GM23248 (cell line): ENCODE results near the gene CYP11A1. TPM values are rescaled to one million over a fixed set of nuclear protein-coding genes. Genes with fewer than 3 reads are reported as not detected.
A peak's percentile ranks its signal among the peaks of the same experiment; 100 is the strongest.

Experiments used
- DNase-seq: peaks from one replicate; pipeline ENCODE4 v3.0.0-alpha.2; 2015
- H2AFZ ChIP-seq: fragments of 200-600 bp; sonication (generic); 2 replicates; pipeline ENCODE4 v1.6.1; 2016; ENCODE audit warnings: antibody characterized with exemption
- H3F3A ChIP-seq: fragments of 200-600 bp; sonication (generic); 2 replicates; pipeline ENCODE4 v1.6.1; 2016; ENCODE audit warnings: mild to moderate bottlenecking, antibody characterized with exemption, mixed run types; ENCODE audit not compliant: insufficient read depth
- H3K27ac ChIP-seq: fragments of 200-600 bp; sonication (generic); 2 replicates; pipeline ENCODE4 v1.5.1; 2016; ENCODE audit warnings: mild to moderate bottlenecking
- H3K27me3 ChIP-seq: fragments of 200-600 bp; sonication (generic); replicated peaks from 2 replicates; pipeline ENCODE4 v1.6.1; 2016; ENCODE audit warnings: mild to moderate bottlenecking; ENCODE audit not compliant: insufficient read depth
- H3K36me3 ChIP-seq: fragments of 200-600 bp; sonication (generic); 2 replicates; pipeline ENCODE4 v1.6.1; 2016; ENCODE audit warnings: low read depth, mild to moderate bottlenecking
- H3K4me1 ChIP-seq: fragments of 200-600 bp; sonication (generic); 2 replicates; pipeline ENCODE4 v1.6.1; 2016; ENCODE audit warnings: mild to moderate bottlenecking; ENCODE audit not compliant: insufficient read depth
- H3K4me2 ChIP-seq: fragments of 200-600 bp; sonication (generic); one replicate; pipeline ENCODE4 v1.6.1; 2016; ENCODE audit warnings: mild to moderate bottlenecking; ENCODE audit not compliant: unreplicated experiment
- H3K4me3 ChIP-seq: fragments of 200-600 bp; sonication (generic); 2 replicates; pipeline ENCODE4 v1.5.1; 2016; ENCODE audit warnings: mild to moderate bottlenecking
- H3K79me2 ChIP-seq: fragments of 200-600 bp; sonication (generic); 2 replicates; pipeline ENCODE4 v1.6.1; 2016; ENCODE audit warnings: mild to moderate bottlenecking; ENCODE audit not compliant: insufficient read depth
- H3K9ac ChIP-seq: fragments of 200-600 bp; sonication (generic); 2 replicates; pipeline ENCODE4 v1.6.1; 2016; ENCODE audit warnings: mild to moderate bottlenecking
- H3K9me2 ChIP-seq: fragments of 200-600 bp; sonication (generic); 2 replicates; pipeline ENCODE4 v1.6.1; 2016; ENCODE audit warnings: mixed run types, mild to moderate bottlenecking, moderate library complexity; ENCODE audit not compliant: insufficient read depth
- H3K9me3 ChIP-seq: fragments of 200-600 bp; sonication (generic); one replicate; pipeline ENCODE4 v1.6.1; 2017; ENCODE audit warnings: low read depth
- H4K20me1 ChIP-seq: fragments of 200-600 bp; sonication (generic); 2 replicates; pipeline ENCODE4 v1.6.0; 2016; ENCODE audit not compliant: insufficient read depth
- EZH2 ChIP-seq: fragments of 200-600 bp; sonication (generic); IDR thresholded peaks from 2 replicates; pipeline ENCODE4 v1.6.1; 2018; ENCODE audit warnings: antibody characterized with exemption, mild to moderate bottlenecking; ENCODE audit not compliant: insufficient read depth, poor library complexity, severe bottlenecking
- EZH2phosphoT487 ChIP-seq: fragments of 200-600 bp; sonication (generic); IDR thresholded peaks from 2 replicates; pipeline ENCODE4 v1.6.1; 2018; ENCODE audit warnings: antibody characterized with exemption, moderate library complexity, mild to moderate bottlenecking, low read depth; ENCODE audit not compliant: insufficient read depth
- WGBS, 2 experiments: methylation state at CpG; one replicate each; pipeline ENCODE4 v1.1.6; 2015 to 2017; ENCODE audit warnings: low lambda C conversion rate in 2 of 2, low coverage in 1 of 2; ENCODE audit errors: missing lambda C conversion rate in 2 of 2; 5-methylcytosine and 5-hydroxymethylcytosine counted together
- in situ Hi-C: fragments of 300-500 bp; cut with MboI; formaldehyde crosslinking; loops from 2 replicates; pipeline ENCODE4 v1.15.0; 2020
- polyA plus RNA-seq: library from polyadenylated mRNA; unstranded; fragments of >200 nt; fragmentation: Nextera tagmentation; extraction: Ambion mirVana; gene quantifications from 2 replicates; pipeline ENCODE4 v1.2.1, GENCODE V29; 2016
- total RNA-seq: library from RNA; depleted of rRNA; stranded (reverse); fragments of >200 nt; shearing (Covaris generic); gene quantifications from 2 replicates; pipeline ENCODE4 v1.2.3, GENCODE V29; 2014

The CYP11A1 gene
- total and polyA plus RNA-seq, 2 experiments from 2014 or later = 0.32 to 1.2 TPM

DNA sequence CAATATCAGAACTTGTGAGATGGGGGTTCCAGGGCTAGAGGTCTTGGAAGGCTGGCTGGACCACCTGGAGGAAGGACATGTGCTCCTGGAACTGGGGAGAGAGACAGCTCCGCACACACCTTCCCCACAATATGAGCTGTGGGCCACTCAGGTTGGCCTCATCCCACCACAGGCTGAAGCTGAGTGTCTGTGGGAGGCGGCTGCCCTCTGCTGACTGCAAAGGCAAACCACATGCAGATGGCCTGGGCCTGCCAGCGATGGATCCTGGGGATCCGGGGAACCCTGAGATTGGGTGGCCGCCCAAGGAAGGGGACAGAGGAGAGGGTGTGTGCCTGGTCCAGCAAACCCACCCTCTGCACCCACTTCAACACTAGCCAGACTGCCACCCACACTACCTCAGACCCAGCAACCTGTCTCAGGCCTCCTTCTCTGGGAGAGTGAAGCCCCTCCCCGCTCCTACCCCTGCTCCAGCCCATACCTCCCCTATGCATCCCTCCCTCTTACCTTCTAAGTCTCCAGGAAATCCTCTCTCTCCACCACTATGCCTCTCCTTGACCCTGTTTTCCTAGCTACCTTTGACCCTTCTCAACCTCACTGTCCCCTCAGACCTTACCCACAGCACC lies 44.8 kb downstream of the CYP11A1 start:
- Histone ChIP-seq H3K27ac (no peak overlapping the region), H3K79me2 (no peaks in the 10 kb centered on the region), H3K9me2 (no peaks in the 10 kb centered on the region), H3K4me1 (peaks cover 20% of the 10 kb centered on the region), H4K20me1 (no peaks in the 10 kb centered on the region), H3K4me3 (no peak overlapping the region), H3K9me3 (no peaks in the 10 kb centered on the region), H3K36me3 (no peaks in the 10 kb centered on the region), H3K9ac (no peak overlapping the region), H3F3A (no peaks in the 10 kb centered on the region), H3K4me2 (no peak overlapping the region), H2AFZ (no peak overlapping the region), H3K27me3 (no peaks in the 10 kb centered on the region; the same call in 1 of the 2 replicates)
- 17 to 19% methylated on average over 6 of the region's 6 CpGs for WGBS, 2 experiments
- no peak for TF ChIP-seq EZH2
- TF ChIP-seq EZH2phosphoT487 = no peak
- in situ Hi-C loops = no loop called here
- peak; percentile 82 for DNase-seq

DNA sequence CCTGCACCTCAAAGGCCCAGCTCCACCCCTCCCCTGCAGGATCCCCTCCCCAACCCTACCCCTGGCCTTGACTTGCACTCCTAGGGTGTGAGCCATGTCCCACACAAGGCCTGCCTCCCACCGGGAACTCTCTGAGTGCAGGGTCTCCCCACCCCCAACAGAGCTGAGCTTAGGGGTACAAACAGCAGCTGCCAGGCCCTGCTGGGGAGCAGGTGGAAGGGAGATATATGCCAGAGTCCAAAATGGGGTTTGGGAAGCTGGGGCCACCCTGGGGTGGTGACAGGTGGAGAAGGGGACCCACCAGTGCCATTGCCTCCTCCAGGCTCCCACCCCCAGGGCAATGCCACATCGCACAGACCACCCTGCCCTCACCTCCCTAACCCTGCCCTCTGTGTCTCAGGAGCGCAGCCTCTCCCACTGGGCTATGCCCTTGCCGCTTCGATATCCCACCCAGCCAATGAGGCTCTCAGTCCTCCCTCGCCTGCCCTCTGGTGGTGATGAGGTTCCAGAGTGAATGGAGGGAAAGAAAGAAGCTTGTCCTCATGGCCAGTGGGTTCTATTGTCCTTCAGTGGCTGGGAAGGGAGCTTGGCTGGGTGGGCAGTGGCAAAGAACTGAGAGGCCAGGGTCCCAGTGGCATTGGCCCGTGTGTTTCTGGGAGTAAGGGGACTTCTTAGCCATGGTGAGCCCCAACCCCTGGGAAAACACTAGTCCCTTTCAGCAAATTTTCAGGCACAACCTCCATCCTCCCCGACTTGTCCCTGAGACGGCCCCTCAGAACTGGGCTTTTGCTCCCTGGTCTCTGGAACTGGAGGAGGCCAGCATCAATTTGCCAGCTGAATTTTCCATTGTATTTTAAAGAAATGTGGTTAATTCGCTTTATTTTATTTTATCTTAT lies 46.8 kb downstream of the CYP11A1 start:
- Histone ChIP-seq H3K27me3 (no peaks in the 10 kb centered on the region), H2AFZ (no peak overlapping the region), H3K9me3 (no peaks in the 10 kb centered on the region), H3F3A (peaks cover 11% of the 10 kb centered on the region; the same call in 1 of the 2 replicates), H3K4me2 (no peak overlapping the region), H3K36me3 (no peaks in the 10 kb centered on the region), H3K9ac (no peak overlapping the region), H3K4me3 (no peak overlapping the region), H3K4me1 (peaks cover 28% of the 10 kb centered on the region), H3K9me2 (no peaks in the 10 kb centered on the region), H3K79me2 (no peaks in the 10 kb centered on the region), H4K20me1 (no peaks in the 10 kb centered on the region), H3K27ac (no peak overlapping the region)
- DNase-seq = peak; percentile 76
- WGBS, 2 experiments = 61 to 74% methylated on average over 10 of the region's 10 CpGs
- TF ChIP-seq EZH2 (no peak), EZH2phosphoT487 (no peak)
- in situ Hi-C loops = no loop called here

DNA sequence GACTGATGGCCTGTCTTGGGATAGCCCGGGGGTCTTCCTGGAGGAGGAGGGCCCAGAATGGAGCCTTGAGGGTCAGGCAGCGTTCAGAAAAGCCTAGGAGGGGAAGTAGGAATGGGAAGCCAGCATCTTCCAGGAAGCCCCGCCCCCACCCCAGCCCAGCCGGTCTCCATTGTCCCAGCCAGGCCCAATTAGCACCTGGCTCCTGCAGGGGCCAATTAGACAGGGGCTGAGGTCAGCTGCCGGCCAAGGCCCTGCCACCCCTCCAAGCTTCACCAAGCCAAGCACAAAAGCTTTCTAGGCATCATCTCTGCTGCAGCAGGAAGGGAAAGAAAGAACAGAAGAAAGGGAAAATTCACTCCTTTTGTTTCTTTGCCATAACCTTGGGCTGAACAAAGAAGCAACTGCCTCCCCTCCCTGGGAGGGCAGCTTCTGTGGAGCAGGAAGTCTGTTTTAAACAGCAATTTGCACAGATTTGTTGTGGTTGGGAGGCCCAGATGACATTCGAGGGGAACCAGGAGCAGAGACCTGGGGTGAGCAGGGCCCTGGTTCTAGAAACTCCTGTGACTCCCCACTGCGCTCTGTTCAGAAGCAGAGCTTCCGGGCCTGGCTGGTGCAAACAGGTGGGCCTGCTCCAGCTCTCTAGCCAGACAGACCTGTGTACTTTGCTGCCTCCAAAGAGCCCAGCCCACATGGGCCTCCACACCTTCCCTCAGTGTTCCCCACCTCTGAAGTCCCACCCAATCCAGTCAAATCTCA lies 47.7 kb downstream of the CYP11A1 start:
- in situ Hi-C loops = no loop called here
- no peak for TF ChIP-seq EZH2phosphoT487
- TF ChIP-seq EZH2 = no peak
- peaks cover 11% of the 10 kb centered on the region; the same call in 1 of the 2 replicates for H3F3A ChIP-seq
- peak; percentile 9 for DNase-seq
- no peak overlapping the region for H3K4me3 ChIP-seq
- peaks cover 30% of the 10 kb centered on the region for H3K4me1 ChIP-seq
- no peak overlapping the region for H2AFZ ChIP-seq
- no peak overlapping the region for H3K9ac ChIP-seq
- H3K9me2 ChIP-seq = no peaks in the 10 kb centered on the region
- no peaks in the 10 kb centered on the region for H4K20me1 ChIP-seq
- H3K36me3 ChIP-seq = no peaks in the 10 kb centered on the region
- 49 to 53% methylated on average over 6 to 8 of the region's 8 CpGs for WGBS, 2 experiments
- H3K27me3 ChIP-seq = no peaks in the 10 kb centered on the region
- no peak overlapping the region for H3K27ac ChIP-seq
- no peaks in the 10 kb centered on the region for H3K79me2 ChIP-seq
- H3K9me3 ChIP-seq = no peaks in the 10 kb centered on the region
- H3K4me2 ChIP-seq = no peak overlapping the region

DNA sequence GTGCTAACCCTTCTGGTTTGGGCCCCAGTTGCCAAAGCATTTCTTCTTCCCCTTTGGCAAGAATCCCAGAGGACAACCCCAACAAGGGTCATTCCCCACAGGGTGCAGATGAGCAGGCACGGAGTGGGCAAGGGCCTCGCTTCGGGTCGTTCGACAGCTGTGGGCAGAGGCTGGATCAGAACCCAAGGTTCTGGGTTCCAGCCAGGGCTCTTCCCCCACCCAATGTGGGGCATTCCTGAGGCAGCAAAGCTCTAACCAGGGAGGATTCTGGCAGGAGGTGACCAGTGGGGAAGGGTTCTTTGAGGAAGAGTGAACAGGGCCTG lies 48.3 kb downstream of the CYP11A1 start:
- no peak overlapping the region for H3K4me3 ChIP-seq
- no peaks in the 10 kb centered on the region for H3K27me3 ChIP-seq
- H2AFZ ChIP-seq = no peak overlapping the region
- H3F3A ChIP-seq = peaks cover 11% of the 10 kb centered on the region; the same call in 1 of the 2 replicates
- WGBS, 2 experiments = 86 to 93% methylated on average over 5 of the region's 5 CpGs
- H4K20me1 ChIP-seq = no peaks in the 10 kb centered on the region
- in situ Hi-C loops = no loop called here
- H3K27ac ChIP-seq = no peak overlapping the region
- no peak overlapping the region for H3K9ac ChIP-seq
- H3K79me2 ChIP-seq = no peaks in the 10 kb centered on the region
- DNase-seq = no peak
- peaks cover 32% of the 10 kb centered on the region for H3K4me1 ChIP-seq
- TF ChIP-seq EZH2phosphoT487 = no peak
- no peak for TF ChIP-seq EZH2
- H3K36me3 ChIP-seq = no peaks in the 10 kb centered on the region
- no peaks in the 10 kb centered on the region for H3K9me2 ChIP-seq
- no peak overlapping the region for H3K4me2 ChIP-seq
- no peaks in the 10 kb centered on the region for H3K9me3 ChIP-seq
